IMR-90 (cell line): ENCODE data around the gene PARP3. TPM values are rescaled to one million over a fixed set of nuclear protein-coding genes. Genes with fewer than 3 reads are reported as not detected.

ENCODE experiments used
- ATAC-seq: fragments of 200-7000 bp; cut with Tn5 transposase; 2 replicates; pipeline ENCODE4 v1.9.1; 2020; ENCODE audit warnings: low read depth, mild to moderate bottlenecking, moderate library complexity
- BruUV-seq: library from RNA; stranded (reverse); fragments of 400-500 nt; replicated peaks from 2 replicates; lab custom pipeline; 2021; lab: Mats Ljungman, UMichigan
- CTCF ChIA-PET: fragments of 300-600 bp; formaldehyde crosslinking; extraction: SDS; loops from one replicate; lab custom pipeline; 2021; ENCODE audit warnings: antibody characterized with exemption; lab: Yijun Ruan, JAX
- POLR2A ChIA-PET: fragments of 300-600 bp; sonication (Branson Sonifier 250); formaldehyde crosslinking; loops from one replicate; lab custom pipeline; 2022; ENCODE audit warnings: antibody characterized with exemption; ENCODE audit not compliant: unreplicated experiment; lab: Charles Lee
- DNase-seq: peaks from one replicate; pipeline ENCODE4 v3.0.0; 2013
- H2AFZ ChIP-seq: replicated peaks from 2 replicates; pipeline ENCODE3; 2013; ENCODE audit warnings: low read length, mild to moderate bottlenecking; ENCODE audit not compliant: poor library complexity
- H2AK5ac ChIP-seq: 2 replicates; pipeline ENCODE4 v1.6.1; 2013; ENCODE audit warnings: low read depth, low read length, inconsistent platforms
- H2AK9ac ChIP-seq: replicated peaks from 2 replicates; pipeline ENCODE3; 2013; ENCODE audit warnings: mild to moderate bottlenecking, low read depth, low read length, moderate library complexity; ENCODE audit not compliant: poor library complexity
- H2BK120ac ChIP-seq: 2 replicates; pipeline ENCODE4 v1.6.1; 2013; ENCODE audit warnings: low read depth, low read length, inconsistent platforms
- H2BK15ac ChIP-seq: 3 replicates; pipeline ENCODE4 v1.6.1; 2013; ENCODE audit warnings: low read depth, low read length, inconsistent platforms
- H2BK20ac ChIP-seq: 2 replicates; pipeline ENCODE4 v1.6.1; 2013; ENCODE audit warnings: low read depth, mild to moderate bottlenecking, inconsistent platforms, low read length, moderate library complexity
- H2BK5ac ChIP-seq: 2 replicates; pipeline ENCODE4 v1.6.1; 2013; ENCODE audit warnings: mild to moderate bottlenecking, low read depth, low read length, inconsistent platforms; ENCODE audit not compliant: poor library complexity, severe bottlenecking
- H3K14ac ChIP-seq: replicated peaks from 2 replicates; pipeline ENCODE4 v1.6.1; 2013; ENCODE audit warnings: low read depth, low read length, inconsistent platforms
- H3K18ac ChIP-seq: 2 replicates; pipeline ENCODE4 v1.6.1; 2013; ENCODE audit warnings: low read depth, low read length, control low read depth
- H3K23ac ChIP-seq: 2 replicates; pipeline ENCODE4 v1.6.1; 2013; ENCODE audit warnings: low read depth, low read length, inconsistent platforms
- H3K27ac ChIP-seq: 2 replicates; pipeline ENCODE4 v1.5.1; 2013; ENCODE audit warnings: mild to moderate bottlenecking, control low read depth, low read length; ENCODE audit not compliant: insufficient read depth
- H3K27me3 ChIP-seq: 2 replicates; pipeline ENCODE4 v1.6.1; 2013; ENCODE audit warnings: low read length; ENCODE audit not compliant: control insufficient read depth, insufficient read depth
- H3K36me3 ChIP-seq: 2 replicates; pipeline ENCODE4 v1.6.1; 2013; ENCODE audit warnings: low read length, mixed read lengths; ENCODE audit not compliant: control insufficient read depth, insufficient read depth
- H3K4ac ChIP-seq: 2 replicates; pipeline ENCODE4 v1.6.1; 2013; ENCODE audit warnings: low read depth, low read length, inconsistent platforms
- H3K4me1 ChIP-seq: 2 replicates; pipeline ENCODE4 v1.6.1; 2013; ENCODE audit warnings: low read length, mixed read lengths; ENCODE audit not compliant: control insufficient read depth, insufficient read depth
- H3K4me2 ChIP-seq: 2 replicates; pipeline ENCODE4 v1.6.1; 2013; ENCODE audit warnings: low read depth, mild to moderate bottlenecking, control low read depth, low read length, moderate library complexity
- H3K4me3 ChIP-seq: 2 replicates; pipeline ENCODE4 v1.5.1; 2013; ENCODE audit warnings: low read depth, mild to moderate bottlenecking, control low read depth, low read length, moderate library complexity; ENCODE audit not compliant: insufficient read depth
- H3K56ac ChIP-seq: 2 replicates; pipeline ENCODE4 v1.6.1; 2013; ENCODE audit warnings: low read length, inconsistent platforms; ENCODE audit not compliant: insufficient read depth; ENCODE audit errors: extremely low read depth
- H3K79me1 ChIP-seq, 2 experiments: 2 replicates each; pipeline ENCODE4 v1.6.1; 2013; ENCODE audit warnings: low read length in 2 of 2, inconsistent platforms in 1 of 2, low read depth in 1 of 2
- H3K9ac ChIP-seq: 2 replicates; pipeline ENCODE4 v1.6.1; 2013; ENCODE audit warnings: low read depth, low read length, control low read depth
- H3K9me1 ChIP-seq: 2 replicates; pipeline ENCODE4 v1.6.1; 2013; ENCODE audit warnings: low read length, inconsistent platforms; ENCODE audit not compliant: insufficient read depth
- H3K9me3 ChIP-seq: 2 replicates; pipeline ENCODE4 v1.6.1; 2013; ENCODE audit warnings: low read length; ENCODE audit not compliant: control insufficient read depth, insufficient read depth
- H4K20me1 ChIP-seq: 2 replicates; pipeline ENCODE4 v1.6.1; 2013; ENCODE audit warnings: low read length, inconsistent platforms; ENCODE audit not compliant: insufficient read depth
- H4K5ac ChIP-seq: 2 replicates; pipeline ENCODE4 v1.6.1; 2013; ENCODE audit warnings: mild to moderate bottlenecking, low read depth, low read length, control low read depth
- H4K8ac ChIP-seq, 2 experiments: 2 replicates each; pipeline ENCODE4 v1.6.1; 2013; ENCODE audit warnings: low read depth in 2 of 2, low read length in 2 of 2, control low read depth in 1 of 2, inconsistent platforms in 1 of 2
- H4K91ac ChIP-seq: 2 replicates; pipeline ENCODE4 v1.6.1; 2013; ENCODE audit warnings: low read depth, low read length, inconsistent platforms; ENCODE audit not compliant: insufficient read depth
- BHLHE40 ChIP-seq: fragments of 150-350 bp; IDR thresholded peaks from 2 replicates; pipeline ENCODE4 v1.6.1; 2016; ENCODE audit warnings: mild to moderate bottlenecking, low read depth, low read length
- CEBPB ChIP-seq: IDR thresholded peaks from 2 replicates; pipeline ENCODE4 v1.6.1; 2012; ENCODE audit warnings: low read depth, low read length, improper control_type of control experiment
- CHD1 ChIP-seq: IDR thresholded peaks from 2 replicates; pipeline ENCODE4 v1.6.1; 2012; ENCODE audit warnings: low read depth, low read length, improper control_type of control experiment
- MAFK ChIP-seq: IDR thresholded peaks from 2 replicates; pipeline ENCODE4 v1.6.1; 2012; ENCODE audit warnings: low read depth, low read length, improper control_type of control experiment
- MAZ ChIP-seq: IDR thresholded peaks from 2 replicates; pipeline ENCODE4 v1.6.1; 2012; ENCODE audit warnings: low read depth, mild to moderate bottlenecking, low read length, improper control_type of control experiment, moderate library complexity, borderline replicate concordance
- MXI1 ChIP-seq: IDR thresholded peaks from 2 replicates; pipeline ENCODE4 v1.6.1; 2012; ENCODE audit warnings: low read depth, mild to moderate bottlenecking, low read length, moderate library complexity, borderline replicate concordance
- NFE2L2 ChIP-seq: fragments of 150-350 bp; IDR thresholded peaks from 2 replicates; pipeline ENCODE4 v1.6.1; 2016; ENCODE audit warnings: low read depth, mild to moderate bottlenecking, low read length
- RCOR1 ChIP-seq: IDR thresholded peaks from 2 replicates; pipeline ENCODE4 v1.6.1; 2012; ENCODE audit warnings: mild to moderate bottlenecking, low read length, improper control_type of control experiment; ENCODE audit not compliant: insufficient replicate concordance
- SMC3 ChIP-seq: fragments of 150-350 bp; IDR thresholded peaks from 2 replicates; pipeline ENCODE4 v1.6.1; 2016; ENCODE audit warnings: low read depth, mild to moderate bottlenecking, antibody characterized with exemption, low read length, moderate library complexity
- WGBS, 2 experiments: methylation state at CpG; one replicate each; pipeline versions ENCODE4 v1.1.5 to v1.1.7; 2013; ENCODE audit warnings: missing lambda C conversion rate in 2 of 2; ENCODE audit not compliant: insufficient read length in 1 of 2; ENCODE audit errors: extremely low coverage in 2 of 2; 5-methylcytosine and 5-hydroxymethylcytosine counted together
- dilution Hi-C: fragments of 300-500 bp; cut with HindIII; formaldehyde crosslinking; loops from one replicate; pipeline ENCODE4 v1.14.3; 2018; ENCODE audit warnings: low sequenced_read_pairs; ENCODE audit not compliant: unreplicated experiment
- in situ Hi-C: fragments of 300-500 bp; cut with MboI; formaldehyde crosslinking; loops from 3 replicates; pipeline ENCODE4 v1.14.3; 2019; ENCODE audit warnings: low sequenced_read_pairs, inconsistent platforms, mixed read lengths
- intact Hi-C: fragments of 100-400 bp; cut with micrococcal nuclease; formaldehyde crosslinking; loops from 2 replicates; pipeline ENCODE4 v1.10.0; 2022
- polyA plus RNA-seq, 3 experiments: library from polyadenylated mRNA; depleted of rRNA; stranded (reverse); fragments of >200 nt; gene quantifications; 2 replicates each; pipeline ENCODE4 v1.2.3, GENCODE V29; 2012; ENCODE audit warnings: low replicate concordance in 1 of 3
- total RNA-seq: library from RNA; depleted of rRNA; stranded (reverse); fragments of >200 nt; gene quantifications from 2 replicates; pipeline ENCODE4 v1.2.3, GENCODE V29; 2012
- TF ChIP-seq, protein P1 (sequence below): fragments of 150-350 bp; IDR thresholded peaks from 2 replicates; pipeline ENCODE4 v1.6.1; 2016; ENCODE audit warnings: low read depth, mild to moderate bottlenecking, low read length, moderate library complexity, borderline replicate concordance
- TF ChIP-seq, protein P2 (sequence below): conservative IDR thresholded peaks from 2 replicates; pipeline ENCODE4 v1.5.1; 2012; ENCODE audit warnings: mild to moderate bottlenecking, low read depth, low read length, improper control_type of control experiment

PARP3 gene
- total and polyA plus RNA-seq, 2 of the 4 experiments (the other 2 are of a cell fraction) = 16.3 to 22.0 TPM

- no peak for TF ChIP-seq SMC3
Observed at GRCh38 chr3:51961602-51962569, 19.7 kb downstream of the PARP3 start (continued).

- peaks cover 24% of the 10 kb centered on the region for H3K36me3 ChIP-seq
- in situ Hi-C loops (loop anchor here (25.0 kb wide), 1 partner anchor 1626 kb away; the partner anchor contains the start of genes RASSF1, TUSC2 and ZMYND10), dilution Hi-C loops (no loop called here), intact Hi-C loops (no loop called here)
- H3K14ac ChIP-seq = no peak overlapping the region
- no peak overlapping the region for H3K4ac ChIP-seq
- no TSS peak for BruUV-seq
- no peak overlapping the region for H2AK5ac ChIP-seq
- no peak overlapping the region for H2BK15ac ChIP-seq
- no peak overlapping the region for H3K56ac ChIP-seq
- H3K9me3 ChIP-seq = no peaks in the 10 kb centered on the region
- no peak overlapping the region for H3K18ac ChIP-seq
- H4K20me1 ChIP-seq = peaks cover 16% of the 10 kb centered on the region
- WGBS, 2 experiments = no CpG with 5 or more reads among the region's 6 CpGs
- no peak overlapping the region for H4K5ac ChIP-seq
- H3K4me2 ChIP-seq = no peak overlapping the region
- no peak overlapping the region for H2BK20ac ChIP-seq
- TF ChIP-seq, protein P1, sequence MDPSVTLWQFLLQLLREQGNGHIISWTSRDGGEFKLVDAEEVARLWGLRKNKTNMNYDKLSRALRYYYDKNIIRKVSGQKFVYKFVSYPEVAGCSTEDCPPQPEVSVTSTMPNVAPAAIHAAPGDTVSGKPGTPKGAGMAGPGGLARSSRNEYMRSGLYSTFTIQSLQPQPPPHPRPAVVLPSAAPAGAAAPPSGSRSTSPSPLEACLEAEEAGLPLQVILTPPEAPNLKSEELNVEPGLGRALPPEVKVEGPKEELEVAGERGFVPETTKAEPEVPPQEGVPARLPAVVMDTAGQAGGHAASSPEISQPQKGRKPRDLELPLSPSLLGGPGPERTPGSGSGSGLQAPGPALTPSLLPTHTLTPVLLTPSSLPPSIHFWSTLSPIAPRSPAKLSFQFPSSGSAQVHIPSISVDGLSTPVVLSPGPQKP = no peak
- no peak for TF ChIP-seq BHLHE40
- TF ChIP-seq MAFK = no peak
- TF ChIP-seq, protein P2, sequence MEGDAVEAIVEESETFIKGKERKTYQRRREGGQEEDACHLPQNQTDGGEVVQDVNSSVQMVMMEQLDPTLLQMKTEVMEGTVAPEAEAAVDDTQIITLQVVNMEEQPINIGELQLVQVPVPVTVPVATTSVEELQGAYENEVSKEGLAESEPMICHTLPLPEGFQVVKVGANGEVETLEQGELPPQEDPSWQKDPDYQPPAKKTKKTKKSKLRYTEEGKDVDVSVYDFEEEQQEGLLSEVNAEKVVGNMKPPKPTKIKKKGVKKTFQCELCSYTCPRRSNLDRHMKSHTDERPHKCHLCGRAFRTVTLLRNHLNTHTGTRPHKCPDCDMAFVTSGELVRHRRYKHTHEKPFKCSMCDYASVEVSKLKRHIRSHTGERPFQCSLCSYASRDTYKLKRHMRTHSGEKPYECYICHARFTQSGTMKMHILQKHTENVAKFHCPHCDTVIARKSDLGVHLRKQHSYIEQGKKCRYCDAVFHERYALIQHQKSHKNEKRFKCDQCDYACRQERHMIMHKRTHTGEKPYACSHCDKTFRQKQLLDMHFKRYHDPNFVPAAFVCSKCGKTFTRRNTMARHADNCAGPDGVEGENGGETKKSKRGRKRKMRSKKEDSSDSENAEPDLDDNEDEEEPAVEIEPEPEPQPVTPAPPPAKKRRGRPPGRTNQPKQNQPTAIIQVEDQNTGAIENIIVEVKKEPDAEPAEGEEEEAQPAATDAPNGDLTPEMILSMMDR = no peak
- TF ChIP-seq CHD1 = no peak
- no peak for TF ChIP-seq MXI1
- TF ChIP-seq CEBPB = no peak
- no peak for TF ChIP-seq SMC3
- no peak for TF ChIP-seq NFE2L2
- no peak for TF ChIP-seq RCOR1
- TF ChIP-seq MAZ = no peak
- CTCF ChIA-PET = no interaction called here
- H3K9me1 ChIP-seq = peaks cover 13% of the 10 kb centered on the region
- H3K4me1 ChIP-seq = peaks cover 23% of the 10 kb centered on the region
- H3K79me1 ChIP-seq = peaks cover 31 to 57% of the 10 kb centered on the region in 2 experiments
- no peaks in the 10 kb centered on the region for H3K27me3 ChIP-seq
- H4K8ac ChIP-seq = no peak overlapping the region
- H2AFZ ChIP-seq = no peak overlapping the region
- ATAC-seq = no peak
- H3K9ac ChIP-seq = no peak overlapping the region
- no peak overlapping the region for H2BK5ac ChIP-seq
- H2AK9ac ChIP-seq = no peak overlapping the region
- no peak overlapping the region for H4K91ac ChIP-seq
- no peak overlapping the region for H2BK120ac ChIP-seq
- H3K23ac ChIP-seq = no peak overlapping the region
- POLR2A ChIA-PET = no interaction called here
- no peak overlapping the region for H3K4me3 ChIP-seq
- DNase-seq = peak; percentile 31
- no peak overlapping the region for H3K27ac ChIP-seq
Observed at GRCh38 chr3:51962854-51963530, 20.8 kb downstream of the PARP3 start.
